K562 (cell line): ENCODE measurements around the gene COL20A1. TPM values are rescaled to one million over a fixed set of nuclear protein-coding genes. Genes with fewer than 3 reads are reported as not detected.

ENCODE experiments used
- ATAC-seq: fragments of 200-7000 bp; cut with Tn5 transposase; 3 replicates; pipeline ENCODE4 v1.9.1; 2020; ENCODE audit warnings: moderate library complexity
- BruUV-seq: library from RNA; stranded (reverse); fragments of 400-500 nt; replicated peaks from 2 replicates; lab custom pipeline; 2021; lab: Mats Ljungman, UMichigan
- CTCF ChIA-PET: fragments of 300-600 bp; formaldehyde crosslinking; extraction: SDS; loops from one replicate; lab custom pipeline; 2021; ENCODE audit warnings: low intra/inter-chr PET ratio; lab: Yijun Ruan, JAX
- POLR2A ChIA-PET: fragments of 300-600, 350-650 bp; sonication (Branson Sonifier 250); formaldehyde crosslinking; extraction: SDS; loops from one replicate; lab custom pipeline; 2021; ENCODE audit warnings: antibody characterized with exemption, inconsistent platforms; lab: Yijun Ruan, JAX
- DNase-seq, 4 experiments: peaks; one replicate each; pipeline versions ENCODE4 v3.0.0 to v3.0.0-alpha.2; 2011 to 2018; ENCODE audit warnings: low spot score in 3 of 4, mixed read lengths in 3 of 4; ENCODE audit errors: extremely low read depth in 1 of 4
- FAIRE-seq: peaks from 2 replicates; lab custom pipeline; 2011; peaks lifted over from hg19 to GRCh38; lab: Jason Lieb, UNC
- H2AFZ ChIP-seq: 2 replicates; pipeline ENCODE4 v1.6.0; 2011; ENCODE audit warnings: low read depth, low read length, control low read depth, inconsistent platforms
- H3K27ac ChIP-seq: fragments of 200-600 bp; 3 replicates; pipeline ENCODE4 v1.8.0; 2011; ENCODE audit warnings: low read depth, mild to moderate bottlenecking, control low read depth, inconsistent platforms, low read length, moderate library complexity, mixed read lengths; ENCODE audit errors: extremely low read depth
- H3K27me3 ChIP-seq, 2 experiments: fragments of 300-600 bp in 1 of 2; 2 replicates in 1 of 2; 3 replicates in 1 of 2; pipeline versions ENCODE4 v1.6.0 to v1.8.0; 2011; ENCODE audit warnings: inconsistent platforms in 2 of 2, low read length in 2 of 2, mild to moderate bottlenecking in 1 of 2, mixed read lengths in 1 of 2, moderate library complexity in 1 of 2; ENCODE audit not compliant: control insufficient read depth in 2 of 2, insufficient read depth in 2 of 2
- H3K36me3 ChIP-seq: fragments of 300-600 bp; 3 replicates; pipeline ENCODE4 v1.8.0; 2011; ENCODE audit warnings: mild to moderate bottlenecking, low read length, inconsistent platforms; ENCODE audit not compliant: control insufficient read depth, insufficient read depth
- H3K4me1 ChIP-seq, 2 experiments: fragments of 200-600 bp in 1 of 2; replicated peaks in 1 of 2; 2 replicates in 1 of 2; 3 replicates in 1 of 2; pipeline versions ENCODE4 v1.5.1 to v1.8.0; 2011; ENCODE audit warnings: inconsistent platforms in 2 of 2, low read length in 2 of 2, mild to moderate bottlenecking in 1 of 2, mixed read lengths in 1 of 2, moderate library complexity in 1 of 2; ENCODE audit not compliant: control insufficient read depth in 2 of 2, insufficient read depth in 2 of 2
- H3K4me2 ChIP-seq: 2 replicates; pipeline ENCODE4 v1.6.1; 2011; ENCODE audit warnings: low read length, control low read depth, inconsistent platforms, mixed read lengths; ENCODE audit not compliant: insufficient read depth
- H3K4me3 ChIP-seq: fragments of 200-600 bp; sonication (generic), shearing (Covaris generic); 2 replicates; pipeline ENCODE4 v1.5.1; 2016; ENCODE audit warnings: control low read depth, inconsistent platforms
- H3K79me2 ChIP-seq: fragments of 200-600 bp; 3 replicates; pipeline ENCODE4 v1.8.0; 2011; ENCODE audit warnings: low read length, inconsistent platforms; ENCODE audit not compliant: control insufficient read depth, insufficient read depth
- H3K9ac ChIP-seq, 2 experiments: 2 replicates each; pipeline versions ENCODE4 v1.6.0 to v1.6.1; 2011; ENCODE audit warnings: low read depth in 2 of 2, low read length in 2 of 2, control low read depth in 1 of 2, inconsistent platforms in 1 of 2, mild to moderate bottlenecking in 1 of 2, mixed read lengths in 1 of 2; ENCODE audit not compliant: insufficient read depth in 1 of 2
- H3K9me1 ChIP-seq: one replicate; pipeline ENCODE4 v1.6.0; 2011; ENCODE audit warnings: inconsistent platforms, mild to moderate bottlenecking, low read length, moderate library complexity; ENCODE audit not compliant: control insufficient read depth, insufficient read depth
- H3K9me3 ChIP-seq: replicated peaks from 2 replicates; pipeline ENCODE4 v1.5.1; 2011; ENCODE audit warnings: low read depth, low read length, inconsistent platforms; ENCODE audit not compliant: control insufficient read depth, insufficient read depth
- H4K20me1 ChIP-seq: replicated peaks from 2 replicates; pipeline ENCODE4 v1.6.1; 2011; ENCODE audit warnings: low read length, inconsistent platforms, mixed read lengths; ENCODE audit not compliant: control insufficient read depth, insufficient read depth
- MBD2 ChIP-seq: sonication (generic); IDR thresholded peaks from 2 replicates; pipeline ENCODE4 v1.6.1; 2016; ENCODE audit warnings: low read depth, borderline replicate concordance
- SAFB ChIP-seq: fragments of 200-400 bp; formaldehyde crosslinking; IDR thresholded peaks from 2 replicates; pipeline ENCODE4 v1.6.1; 2017; ENCODE audit warnings: low read depth, low read length, borderline replicate concordance
- SIN3A ChIP-seq, 2 experiments: fragments of 150-350 bp in 1 of 2; IDR thresholded peaks; 2 replicates each; pipeline ENCODE4 v1.6.1; 2011 to 2016; ENCODE audit warnings: borderline replicate concordance in 2 of 2, low read depth in 2 of 2, low read length in 2 of 2, mild to moderate bottlenecking in 2 of 2, moderate library complexity in 2 of 2; ENCODE audit not compliant: control insufficient read depth in 1 of 2
- WGBS: fragments of 100-300 bp; shearing (Covaris generic); methylation state at CpG from one replicate; pipeline ENCODE4 v1.1.6; 2016; ENCODE audit warnings: low coverage, mixed read lengths; ENCODE audit not compliant: insufficient coverage; ENCODE audit errors: missing lambda C conversion rate; 5-methylcytosine and 5-hydroxymethylcytosine counted together
- in situ Hi-C: fragments of 300-500 bp; cut with MboI; formaldehyde crosslinking; loops from 4 replicates; pipeline ENCODE4 v1.15.0; 2018; ENCODE audit warnings: inconsistent platforms, mixed read lengths
- intact Hi-C: fragments of 100-400 bp; cut with micrococcal nuclease; formaldehyde crosslinking; loops from 2 replicates; pipeline ENCODE4 v1.14.2; 2022
- polyA plus RNA-seq, 8 experiments: library from polyadenylated mRNA; depleted of rRNA in 4 of 8; stranded (reverse) in 5 of 8; unstranded in 3 of 8; fragments of >200 nt; fragmentation: Nextera tagmentation in 2 of 8; fragmentation: Illumina TruSeq in 1 of 8; extraction: Ambion mirVana in 2 of 8; extraction: Trizol in 1 of 8; gene quantifications; 2 replicates each; pipeline versions ENCODE4 v1.2.1 to v1.2.3, GENCODE V29; 2011 to 2014; ENCODE audit warnings: inconsistent platforms in 1 of 8, missing spikeins in 1 of 8
- total RNA-seq, 7 experiments: library from RNA; depleted of rRNA in 6 of 7; stranded (reverse); fragments of >200 nt in 6 of 7; fragmentation: Illumina TruSeq in 2 of 7; extraction: Trizol in 2 of 7; gene quantifications; 2 replicates each; pipeline versions ENCODE4 v1.2.1 to v1.2.3, GENCODE V29; 2011 to 2021; ENCODE audit warnings: low replicate concordance in 1 of 7
- TF ChIP-seq, protein P1 (sequence below): sonication (generic); formaldehyde crosslinking; IDR thresholded peaks from 2 replicates; pipeline ENCODE4 v1.8.1; 2023; ENCODE audit warnings: mild to moderate bottlenecking, missing genetic modification reagents

COL20A1 gene
- total and polyA plus RNA-seq, 9 of the 15 experiments (the other 6 are each of a cell fraction or from before 2014, with no cell fraction given), result not detected

DNA sequence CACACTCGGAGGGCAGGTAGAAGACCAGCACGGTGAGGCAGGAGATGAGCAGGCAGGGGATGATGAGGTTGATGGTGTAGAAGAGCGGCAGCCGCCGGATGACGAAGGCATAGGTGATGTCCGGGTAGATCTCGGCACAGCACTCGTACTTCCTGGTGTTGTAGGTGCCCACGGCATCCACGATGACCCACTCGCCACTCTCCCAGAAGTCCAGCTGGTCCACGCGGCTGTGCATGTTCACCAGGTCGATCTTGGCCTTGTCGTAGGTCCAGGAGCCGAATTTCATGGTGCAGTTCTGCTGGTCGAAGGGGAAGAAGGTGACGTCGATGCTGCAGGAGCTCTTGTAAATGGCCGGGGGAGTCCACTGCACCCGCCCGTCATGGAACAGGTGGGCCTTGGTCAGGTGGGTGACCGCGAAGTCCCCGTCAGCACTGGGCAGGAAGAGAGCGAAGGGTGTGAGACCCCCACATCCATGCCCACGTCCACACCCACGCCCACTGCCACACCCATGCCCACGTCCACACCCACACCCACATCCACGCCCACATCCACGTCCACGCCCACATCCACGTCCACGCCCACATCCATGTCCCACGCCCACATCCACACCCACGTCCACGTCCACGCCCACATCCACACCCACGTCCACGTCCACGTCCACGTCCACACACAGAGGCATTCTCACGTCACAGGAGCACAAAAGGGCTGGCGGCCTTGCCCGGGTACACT is 57.8 kb downstream of the COL20A1 start:
- H4K20me1 ChIP-seq, result no peaks in the 10 kb centered on the region
- TF ChIP-seq, protein P1, sequence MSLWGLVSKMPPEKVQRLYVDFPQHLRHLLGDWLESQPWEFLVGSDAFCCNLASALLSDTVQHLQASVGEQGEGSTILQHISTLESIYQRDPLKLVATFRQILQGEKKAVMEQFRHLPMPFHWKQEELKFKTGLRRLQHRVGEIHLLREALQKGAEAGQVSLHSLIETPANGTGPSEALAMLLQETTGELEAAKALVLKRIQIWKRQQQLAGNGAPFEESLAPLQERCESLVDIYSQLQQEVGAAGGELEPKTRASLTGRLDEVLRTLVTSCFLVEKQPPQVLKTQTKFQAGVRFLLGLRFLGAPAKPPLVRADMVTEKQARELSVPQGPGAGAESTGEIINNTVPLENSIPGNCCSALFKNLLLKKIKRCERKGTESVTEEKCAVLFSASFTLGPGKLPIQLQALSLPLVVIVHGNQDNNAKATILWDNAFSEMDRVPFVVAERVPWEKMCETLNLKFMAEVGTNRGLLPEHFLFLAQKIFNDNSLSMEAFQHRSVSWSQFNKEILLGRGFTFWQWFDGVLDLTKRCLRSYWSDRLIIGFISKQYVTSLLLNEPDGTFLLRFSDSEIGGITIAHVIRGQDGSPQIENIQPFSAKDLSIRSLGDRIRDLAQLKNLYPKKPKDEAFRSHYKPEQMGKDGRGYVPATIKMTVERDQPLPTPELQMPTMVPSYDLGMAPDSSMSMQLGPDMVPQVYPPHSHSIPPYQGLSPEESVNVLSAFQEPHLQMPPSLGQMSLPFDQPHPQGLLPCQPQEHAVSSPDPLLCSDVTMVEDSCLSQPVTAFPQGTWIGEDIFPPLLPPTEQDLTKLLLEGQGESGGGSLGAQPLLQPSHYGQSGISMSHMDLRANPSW (CRISPR knock-in tag), result no peak
- TF ChIP-seq MBD2 (0 out of 2 replicates have a peak, but pooled peaks have one; percentile 26), SIN3A (IDR thresholded peaks at IDR 0.05; ENCODE audit: borderline replicate concordance in 2 of 2, control insufficient read depth in 1 of 2, low read depth in 2 of 2, low read length in 2 of 2) (no peak), SAFB (peak; percentile 78)
- TF ChIP-seq, all 486 proteins: peak for 2
- CTCF ChIA-PET, result no interaction called here
- H3K9me1 ChIP-seq, result no peaks in the 10 kb centered on the region
- WGBS, result 58% methylated on average over 28 of the region's 46 CpGs
- H3K27me3 ChIP-seq, result peaks cover 19 to 40% of the 10 kb centered on the region in 2 experiments; a peak in 4 of 5 replicates
- H3K27ac ChIP-seq, result no peak overlapping the region
- no peak for DNase-seq
- H3K4me1 ChIP-seq, result peaks cover 0 to 25% of the 10 kb centered on the region in 2 experiments; a peak in 2 of 5 replicates
- no peaks in the 10 kb centered on the region for H3K79me2 ChIP-seq
- H2AFZ ChIP-seq, result no peak overlapping the region
- in situ Hi-C loops, result no loop called here
- H3K9ac ChIP-seq, result no peak overlapping the region
- intact Hi-C loops, result no loop called here
- no peak overlapping the region for H3K4me3 ChIP-seq
- POLR2A ChIA-PET, result interaction anchor here (0.6 kb wide), 1 partner anchor 157 kb away, joined by 4 read pairs; no protein-coding TSS in a partner anchor
- no peaks in the 10 kb centered on the region for H3K9me3 ChIP-seq
- no peaks in the 10 kb centered on the region for H3K36me3 ChIP-seq
- H3K4me2 ChIP-seq, result no peak overlapping the region
- no TSS peak for BruUV-seq
- ATAC-seq, result no peak
- no peak for FAIRE-seq
